Measurements from ENCODE around the gene EIF3D. TPM values are rescaled to one million over a fixed set of nuclear protein-coding genes. Genes with fewer than 3 reads are reported as not detected.

EIF3D gene
- total and polyA plus RNA-seq, 2 of the 8 experiments (the other 6 are each of a cell fraction or from before 2014, with no cell fraction given), result 195 to 408 TPM

DNA sequence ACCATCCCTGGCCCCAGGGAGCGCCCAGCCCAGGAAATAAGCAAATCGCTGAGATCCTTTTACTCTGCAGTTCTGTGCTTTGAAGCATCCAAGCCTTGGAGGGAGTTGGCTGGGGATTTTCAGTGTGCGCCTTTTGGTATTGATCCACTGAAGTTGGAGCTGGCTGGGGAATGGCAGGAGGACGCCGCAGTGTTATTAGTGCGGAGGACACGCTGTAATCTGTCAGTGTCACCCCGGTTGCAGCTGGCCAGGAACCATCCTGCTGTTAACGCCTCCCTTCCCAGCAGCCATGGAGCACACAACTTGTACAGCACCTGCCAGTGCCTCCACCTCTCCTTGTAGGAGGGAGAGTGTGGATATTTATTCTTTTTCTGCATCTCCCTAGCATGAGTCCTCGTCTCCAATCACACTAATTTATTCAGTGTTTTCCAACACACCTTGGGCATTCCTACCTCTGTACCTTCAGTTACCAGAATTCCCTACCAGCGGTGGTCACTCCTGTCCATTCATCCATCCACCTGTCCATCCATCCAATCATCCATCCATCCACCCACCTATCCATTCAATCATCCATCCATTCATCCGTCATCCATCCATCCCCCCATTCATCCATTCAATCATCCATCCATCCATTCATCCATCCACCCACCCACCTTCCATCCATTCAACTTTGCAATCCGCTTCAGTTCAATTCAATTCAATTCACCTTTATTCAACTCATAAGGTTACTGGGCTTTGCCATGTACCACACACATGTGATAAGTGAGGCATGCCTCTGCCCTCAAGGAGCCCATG, 21.9 kb upstream of the EIF3D start:
- Histone ChIP-seq H3K4me1 (replicated peaks in 1 of 4; ENCODE audit: control insufficient read depth in 3 of 4, insufficient read depth in 4 of 4, low read length in 3 of 4) (peaks cover 0 to 12% (median 3%) of the 10 kb centered on the region in 4 experiments; a peak in 4 of 7 replicates), H3K79me1 (ENCODE audit: low read depth, low read length) (no peaks in the 10 kb centered on the region), H4K5ac (ENCODE audit: insufficient read length, low read depth, low read length) (no peak overlapping the region), H3K79me2 (ENCODE audit: control insufficient read depth in 1 of 2, insufficient read depth in 2 of 2, low read length in 2 of 2) (no peaks in the 10 kb centered on the region), H3K56ac (replicated peaks; ENCODE audit: insufficient read length, low read depth, low read length) (no peak overlapping the region), H3K14ac (ENCODE audit: insufficient read length) (no peak overlapping the region), H2BK12ac (ENCODE audit: low read depth, low read length) (no peak overlapping the region; the same call in 1 of the 2 replicates), H3K23me2 (ENCODE audit: low read depth, low read length) (no peaks in the 10 kb centered on the region; the same call in 1 of the 2 replicates), H4K8ac (ENCODE audit: extremely low read depth, insufficient read depth, low read length) (peak overlapping the region; percentile 9; the same call in 1 of the 2 replicates), H3K4ac (replicated peaks; ENCODE audit: insufficient read length, low read depth, low read length) (no peak overlapping the region), H3K4me3 (ENCODE audit: extremely low read depth in 1 of 4, insufficient read depth in 2 of 4, low read depth in 3 of 4, low read length in 4 of 4) (no peak overlapping the region), H3K9me3 (ENCODE audit: insufficient read depth in 2 of 2, low read depth in 1 of 2, low read length in 1 of 2) (no peaks in the 10 kb centered on the region), H3K27me3 (replicated peaks in 1 of 4; ENCODE audit: control insufficient read depth in 3 of 4, extremely low read depth in 1 of 4, insufficient read depth in 3 of 4, low read length in 3 of 4) (no peaks in the 10 kb centered on the region), H4K91ac (replicated peaks; ENCODE audit: insufficient read length, low read length) (no peak overlapping the region), H3K23ac (ENCODE audit: insufficient read length) (no peak overlapping the region), H2BK15ac (ENCODE audit: low read length) (no peak overlapping the region), H3K9ac (replicated peaks in 1 of 4; ENCODE audit: extremely low read depth in 1 of 4, low read depth in 3 of 4, low read length in 3 of 4) (no peak overlapping the region), H2BK120ac (replicated peaks; ENCODE audit: low read depth, low read length) (no peak overlapping the region), H3K36me3 (ENCODE audit: control insufficient read depth in 2 of 4, insufficient read depth in 4 of 4, low read length in 3 of 4) (no peaks in the 10 kb centered on the region), H3K18ac (ENCODE audit: extremely low read depth, low read length) (no peak overlapping the region), H2BK20ac (ENCODE audit: low read length) (no peak overlapping the region), H2BK5ac (ENCODE audit: low read depth, low read length) (no peak overlapping the region), H2AFZ (ENCODE audit: low read length) (no peak overlapping the region), H4K20me1 (replicated peaks in 1 of 2; ENCODE audit: control insufficient read depth in 1 of 2, insufficient read depth in 2 of 2, low read length in 2 of 2) (no peaks in the 10 kb centered on the region), H2AK5ac (ENCODE audit: low read depth, low read length) (no peak overlapping the region), H3K27ac (ENCODE audit: low read depth, low read length) (no peak overlapping the region), H3K4me2 (ENCODE audit: insufficient read depth in 1 of 2, low read depth in 2 of 2, low read length in 2 of 2) (no peak overlapping the region)
- no peak for FAIRE-seq
- CTCF ChIA-PET (ENCODE audit: partially characterized antibody), result interaction anchor here (1.2 to 2.8 kb wide), 6 partner anchors 8 to 427 kb away, joined by 4 to 17 read pairs (median 10); no protein-coding TSS in a partner anchor
- no peak for DNase-seq (ENCODE audit: low read depth in 1 of 2, low spot score in 2 of 2)
- POLR2A ChIA-PET (ENCODE audit: partially characterized antibody), result no interaction called here
- WGBS, 2 experiments (ENCODE audit: extremely low coverage in 1 of 2, insufficient coverage in 1 of 2, insufficient read length in 1 of 2, insufficient replicate concordance in 2 of 2, low coverage in 1 of 2, low lambda C conversion rate in 2 of 2, missing lambda C conversion rate in 1 of 2), result 90 to 100% methylated on average over 2 to 13 of the region's 13 CpGs
- TF ChIP-seq TEAD4 (IDR thresholded peaks at IDR 0.05; ENCODE audit: low read depth, low read length), result no peak
- no peak for TF ChIP-seq MAX (IDR thresholded peaks at IDR 0.05)
- no peak for TF ChIP-seq SAP30 (IDR thresholded peaks at IDR 0.05; ENCODE audit: insufficient read depth, insufficient replicate concordance, low read length)
- TF ChIP-seq ATF2 (IDR thresholded peaks at IDR 0.05; ENCODE audit: low read length), result no peak
- TF ChIP-seq SP1 (IDR thresholded peaks at IDR 0.05; ENCODE audit: low read depth, low read length), result no peak
- no peak for TF ChIP-seq RFX5 (IDR thresholded peaks at IDR 0.05; ENCODE audit: borderline replicate concordance, low read depth, low read length)
- TF ChIP-seq TAF7 (optimal IDR thresholded peaks at IDR 0.05; ENCODE audit: borderline replicate concordance, low read depth, low read length), result no peak
- TF ChIP-seq JUN (IDR thresholded peaks at IDR 0.05; ENCODE audit: low read depth, low read length), result no peak
- no peak for TF ChIP-seq POLR2A (IDR thresholded peaks at IDR 0.05; ENCODE audit: control extremely low read depth in 1 of 2, low read depth in 2 of 2, low read length in 2 of 2)
- no peak for TF ChIP-seq GABPA (IDR thresholded peaks at IDR 0.05; ENCODE audit: borderline replicate concordance, insufficient read depth, low read length)
- no peak for TF ChIP-seq TBP (IDR thresholded peaks at IDR 0.05; ENCODE audit: low read depth, low read length)
